ENCODE results near the gene ALDH7A1. TPM values are rescaled to one million over a fixed set of nuclear protein-coding genes. Genes with fewer than 3 reads are reported as not detected.

The ALDH7A1 gene
- total RNA-seq, 1 donor from 2014 or later = 128 TPM

DNA sequence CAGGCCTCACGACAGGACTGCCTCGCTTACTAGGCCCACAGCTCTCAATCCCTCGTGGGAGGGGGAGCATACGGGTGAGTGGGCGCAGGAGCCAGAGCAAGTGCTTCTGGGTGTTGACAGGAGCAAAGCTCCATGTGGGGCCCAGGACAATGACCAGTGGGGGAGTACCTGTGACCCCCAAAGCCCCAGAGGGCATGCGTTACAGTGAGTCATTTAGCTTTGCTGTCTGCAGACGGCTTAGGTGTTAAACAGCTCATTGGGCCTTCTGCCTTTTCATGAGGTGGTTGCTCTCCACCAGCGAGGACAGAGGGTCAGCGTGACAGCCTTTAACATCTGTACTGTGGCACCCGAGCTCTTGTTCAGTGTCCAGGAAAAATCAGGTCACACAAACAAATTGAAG lies 93.6 kb downstream of the ALDH7A1 start:
- peaks cover 4% of the 10 kb centered on the region for H3K27me3 Mint-ChIP-seq (ENCODE audit: insufficient read depth, low read depth)
- Histone ChIP-seq H3K27ac (no peak overlapping the region), H2AFZ (replicated peaks) (no peak overlapping the region), H3F3A (ENCODE audit: low read depth) (no peaks in the 10 kb centered on the region), H3K4me1 (no peaks in the 10 kb centered on the region), H3K36me3 (no peaks in the 10 kb centered on the region), H4K20me1 (ENCODE audit: low read depth) (no peaks in the 10 kb centered on the region), H3K27me3 (no peaks in the 10 kb centered on the region), H3K79me2 (ENCODE audit: low read depth) (no peaks in the 10 kb centered on the region), H3K4me3 (no peak overlapping the region), H3K9me3 (ENCODE audit: low read depth) (no peaks in the 10 kb centered on the region), H3K9ac (no peak overlapping the region), H3K4me2 (no peak overlapping the region)
- H3K4me3 Mint-ChIP-seq = no peak overlapping the region
- no peak overlapping the region for H3K27ac Mint-ChIP-seq
- H3K4me1 Mint-ChIP-seq = peaks cover 18% of the 10 kb centered on the region
- no peak for DNase-seq (ENCODE audit: low spot score)
- H3K9me3 Mint-ChIP-seq = peaks cover 3% of the 10 kb centered on the region
- H3K36me3 Mint-ChIP-seq = no peaks in the 10 kb centered on the region
- TF ChIP-seq EZH2phosphoT487 (IDR thresholded peaks at IDR 0.05) (no peak), EZH2 (IDR thresholded peaks at IDR 0.05) (no peak)
- TF ChIP-seq, protein P1, sequence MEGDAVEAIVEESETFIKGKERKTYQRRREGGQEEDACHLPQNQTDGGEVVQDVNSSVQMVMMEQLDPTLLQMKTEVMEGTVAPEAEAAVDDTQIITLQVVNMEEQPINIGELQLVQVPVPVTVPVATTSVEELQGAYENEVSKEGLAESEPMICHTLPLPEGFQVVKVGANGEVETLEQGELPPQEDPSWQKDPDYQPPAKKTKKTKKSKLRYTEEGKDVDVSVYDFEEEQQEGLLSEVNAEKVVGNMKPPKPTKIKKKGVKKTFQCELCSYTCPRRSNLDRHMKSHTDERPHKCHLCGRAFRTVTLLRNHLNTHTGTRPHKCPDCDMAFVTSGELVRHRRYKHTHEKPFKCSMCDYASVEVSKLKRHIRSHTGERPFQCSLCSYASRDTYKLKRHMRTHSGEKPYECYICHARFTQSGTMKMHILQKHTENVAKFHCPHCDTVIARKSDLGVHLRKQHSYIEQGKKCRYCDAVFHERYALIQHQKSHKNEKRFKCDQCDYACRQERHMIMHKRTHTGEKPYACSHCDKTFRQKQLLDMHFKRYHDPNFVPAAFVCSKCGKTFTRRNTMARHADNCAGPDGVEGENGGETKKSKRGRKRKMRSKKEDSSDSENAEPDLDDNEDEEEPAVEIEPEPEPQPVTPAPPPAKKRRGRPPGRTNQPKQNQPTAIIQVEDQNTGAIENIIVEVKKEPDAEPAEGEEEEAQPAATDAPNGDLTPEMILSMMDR (IDR thresholded peaks at IDR 0.05) = no peak

DNA sequence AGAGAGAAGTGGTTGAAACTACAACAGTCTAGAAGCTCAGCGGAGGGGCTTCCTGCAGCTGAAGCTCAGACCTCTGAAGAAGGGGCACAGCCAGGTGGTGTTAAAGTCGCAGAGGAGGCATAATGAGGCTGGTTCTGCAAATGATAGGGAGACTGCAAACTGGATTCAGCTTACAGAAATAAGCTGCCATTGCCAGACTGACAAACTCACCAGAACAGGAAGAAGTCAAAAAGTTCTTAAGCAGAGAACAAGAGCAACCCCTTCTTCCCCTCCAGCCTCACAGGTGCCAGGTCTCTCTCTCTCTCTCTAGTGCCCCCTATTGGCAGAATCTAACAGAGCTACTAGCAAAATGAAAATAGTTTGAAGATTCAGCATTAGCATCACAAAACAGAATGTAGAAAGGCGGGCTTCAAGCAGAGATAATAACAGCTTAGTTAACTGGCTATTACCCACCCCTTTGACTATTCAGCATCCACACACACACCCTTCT lies 95.1 kb downstream of the ALDH7A1 start:
- Mint-ChIP-seq H3K36me3 (no peaks in the 10 kb centered on the region), H3K9me3 (no peaks in the 10 kb centered on the region), H3K4me3 (no peak overlapping the region), H3K4me1 (peaks cover 18% of the 10 kb centered on the region), H3K27me3 (ENCODE audit: insufficient read depth, low read depth) (peaks cover 4% of the 10 kb centered on the region), H3K27ac (no peak overlapping the region)
- H3K4me1 ChIP-seq = no peaks in the 10 kb centered on the region
- no peak overlapping the region for H3K27ac ChIP-seq
- H2AFZ ChIP-seq (replicated peaks) = peak overlapping the region; percentile 43
- H3K4me3 ChIP-seq = no peak overlapping the region
- no peaks in the 10 kb centered on the region for H4K20me1 ChIP-seq (ENCODE audit: low read depth)
- H3K9me3 ChIP-seq (ENCODE audit: low read depth) = no peaks in the 10 kb centered on the region
- no peaks in the 10 kb centered on the region for H3K79me2 ChIP-seq (ENCODE audit: low read depth)
- TF ChIP-seq EZH2 (IDR thresholded peaks at IDR 0.05) = no peak
- TF ChIP-seq, protein P1 (IDR thresholded peaks at IDR 0.05) = peak; percentile 72
- H3K9ac ChIP-seq = no peak overlapping the region
- no peaks in the 10 kb centered on the region for H3K36me3 ChIP-seq
- H3K27me3 ChIP-seq = no peaks in the 10 kb centered on the region
- no peaks in the 10 kb centered on the region for H3F3A ChIP-seq (ENCODE audit: low read depth)
- H3K4me2 ChIP-seq = no peak overlapping the region
- DNase-seq (ENCODE audit: low spot score) = peak; percentile 71

DNA sequence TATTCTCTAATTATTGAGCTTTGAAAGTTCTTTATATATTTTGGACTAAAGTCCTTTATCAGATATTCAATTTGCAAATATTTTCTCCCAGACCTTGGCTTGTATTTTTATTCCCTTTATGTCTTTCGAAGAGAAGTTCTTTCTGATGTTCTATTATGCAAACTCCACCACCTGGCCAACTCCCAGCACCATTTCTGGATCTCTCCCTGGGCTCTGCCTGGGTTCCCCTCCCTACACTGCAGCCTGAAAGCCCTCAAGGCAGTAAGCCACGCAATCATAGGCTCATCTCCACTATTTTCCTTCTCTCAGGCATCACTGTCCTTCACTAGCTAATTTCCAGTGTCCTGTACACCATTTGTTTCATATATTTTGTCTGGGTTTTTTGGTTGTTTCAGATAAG lies 95.7 kb downstream of the ALDH7A1 start:
- H3K36me3 Mint-ChIP-seq = no peaks in the 10 kb centered on the region
- peak overlapping the region; percentile 43 for H2AFZ ChIP-seq (replicated peaks)
- no peak overlapping the region for H3K4me3 ChIP-seq
- no peak overlapping the region for H3K4me2 ChIP-seq
- H3K27me3 ChIP-seq = no peaks in the 10 kb centered on the region
- no peak for TF ChIP-seq EZH2phosphoT487 (IDR thresholded peaks at IDR 0.05)
- TF ChIP-seq, protein P1 (IDR thresholded peaks at IDR 0.05) = no peak
- no peak for TF ChIP-seq EZH2 (IDR thresholded peaks at IDR 0.05)
- no peak overlapping the region for H3K27ac Mint-ChIP-seq
- H3K27me3 Mint-ChIP-seq (ENCODE audit: insufficient read depth, low read depth) = peaks cover 4% of the 10 kb centered on the region
- H3K4me3 Mint-ChIP-seq = no peak overlapping the region
- no peaks in the 10 kb centered on the region for H3K4me1 ChIP-seq
- H3K4me1 Mint-ChIP-seq = peaks cover 15% of the 10 kb centered on the region
- no peaks in the 10 kb centered on the region for H3K9me3 Mint-ChIP-seq
- no peaks in the 10 kb centered on the region for H4K20me1 ChIP-seq (ENCODE audit: low read depth)
- no peak overlapping the region for H3K27ac ChIP-seq
- no peaks in the 10 kb centered on the region for H3K9me3 ChIP-seq (ENCODE audit: low read depth)
- H3K79me2 ChIP-seq (ENCODE audit: low read depth) = no peaks in the 10 kb centered on the region
- no peak overlapping the region for H3K9ac ChIP-seq
- no peaks in the 10 kb centered on the region for H3F3A ChIP-seq (ENCODE audit: low read depth)
- DNase-seq (ENCODE audit: low spot score) = no peak
- no peaks in the 10 kb centered on the region for H3K36me3 ChIP-seq

Measured in neural progenitor cell (in vitro differentiated cells).